BE2C (cell line): ENCODE results near the gene MARK3.

Source experiments
- DNase-seq: peaks from one replicate; pipeline ENCODE4 v3.0.0-alpha.2; 2020
- H3K27me3 ChIP-seq: fragments of 250-450 bp; sonication (Bioruptor Pico); 2 replicates; pipeline ENCODE4 v1.5.1; 2020; ENCODE audit warnings: mild to moderate bottlenecking
- H3K36me3 ChIP-seq: fragments of 250-450 bp; sonication (Bioruptor Pico); 2 replicates; pipeline ENCODE4 v1.5.1; 2020; ENCODE audit warnings: mild to moderate bottlenecking
- H3K4me1 ChIP-seq: fragments of 250-450 bp; sonication (Bioruptor Pico); 2 replicates; pipeline ENCODE4 v1.5.1; 2020
- H3K4me3 ChIP-seq: 2 replicates; pipeline ENCODE4 v1.5.1; 2011; ENCODE audit warnings: low read depth, low read length
- H3K9me3 ChIP-seq: fragments of 250-450 bp; sonication (Bioruptor Pico); 2 replicates; pipeline ENCODE4 v1.5.1; 2020
- TF ChIP-seq, protein P1 (sequence below): IDR thresholded peaks from 2 replicates; pipeline ENCODE4 v1.5.1; 2012; ENCODE audit warnings: mild to moderate bottlenecking, low read depth, low read length

MARK3 gene

DNA sequence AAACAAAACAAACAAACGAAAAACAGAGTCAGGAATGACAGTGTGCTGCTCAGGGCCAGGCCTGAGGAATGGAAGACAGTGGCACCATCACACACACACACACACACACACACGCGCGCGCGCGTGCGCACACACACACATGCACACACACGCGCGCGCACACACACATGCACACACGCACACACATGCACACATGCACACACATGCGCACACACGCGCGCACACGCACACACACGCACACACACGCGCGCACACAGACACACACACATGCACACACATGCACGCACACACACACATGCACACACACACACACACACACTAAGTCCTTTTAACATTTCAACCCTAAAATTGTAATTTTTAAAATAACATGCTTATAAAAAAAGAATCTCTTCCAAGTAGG, 13.2 kb upstream of the MARK3 start:
- Histone ChIP-seq H3K9me3 (no peaks in the 10 kb centered on the region), H3K4me3 (no peak overlapping the region), H3K4me1 (no peaks in the 10 kb centered on the region), H3K36me3 (no peaks in the 10 kb centered on the region), H3K27me3 (no peaks in the 10 kb centered on the region)
- no peak for DNase-seq
- TF ChIP-seq, protein P1, sequence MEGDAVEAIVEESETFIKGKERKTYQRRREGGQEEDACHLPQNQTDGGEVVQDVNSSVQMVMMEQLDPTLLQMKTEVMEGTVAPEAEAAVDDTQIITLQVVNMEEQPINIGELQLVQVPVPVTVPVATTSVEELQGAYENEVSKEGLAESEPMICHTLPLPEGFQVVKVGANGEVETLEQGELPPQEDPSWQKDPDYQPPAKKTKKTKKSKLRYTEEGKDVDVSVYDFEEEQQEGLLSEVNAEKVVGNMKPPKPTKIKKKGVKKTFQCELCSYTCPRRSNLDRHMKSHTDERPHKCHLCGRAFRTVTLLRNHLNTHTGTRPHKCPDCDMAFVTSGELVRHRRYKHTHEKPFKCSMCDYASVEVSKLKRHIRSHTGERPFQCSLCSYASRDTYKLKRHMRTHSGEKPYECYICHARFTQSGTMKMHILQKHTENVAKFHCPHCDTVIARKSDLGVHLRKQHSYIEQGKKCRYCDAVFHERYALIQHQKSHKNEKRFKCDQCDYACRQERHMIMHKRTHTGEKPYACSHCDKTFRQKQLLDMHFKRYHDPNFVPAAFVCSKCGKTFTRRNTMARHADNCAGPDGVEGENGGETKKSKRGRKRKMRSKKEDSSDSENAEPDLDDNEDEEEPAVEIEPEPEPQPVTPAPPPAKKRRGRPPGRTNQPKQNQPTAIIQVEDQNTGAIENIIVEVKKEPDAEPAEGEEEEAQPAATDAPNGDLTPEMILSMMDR, result no peak

DNA sequence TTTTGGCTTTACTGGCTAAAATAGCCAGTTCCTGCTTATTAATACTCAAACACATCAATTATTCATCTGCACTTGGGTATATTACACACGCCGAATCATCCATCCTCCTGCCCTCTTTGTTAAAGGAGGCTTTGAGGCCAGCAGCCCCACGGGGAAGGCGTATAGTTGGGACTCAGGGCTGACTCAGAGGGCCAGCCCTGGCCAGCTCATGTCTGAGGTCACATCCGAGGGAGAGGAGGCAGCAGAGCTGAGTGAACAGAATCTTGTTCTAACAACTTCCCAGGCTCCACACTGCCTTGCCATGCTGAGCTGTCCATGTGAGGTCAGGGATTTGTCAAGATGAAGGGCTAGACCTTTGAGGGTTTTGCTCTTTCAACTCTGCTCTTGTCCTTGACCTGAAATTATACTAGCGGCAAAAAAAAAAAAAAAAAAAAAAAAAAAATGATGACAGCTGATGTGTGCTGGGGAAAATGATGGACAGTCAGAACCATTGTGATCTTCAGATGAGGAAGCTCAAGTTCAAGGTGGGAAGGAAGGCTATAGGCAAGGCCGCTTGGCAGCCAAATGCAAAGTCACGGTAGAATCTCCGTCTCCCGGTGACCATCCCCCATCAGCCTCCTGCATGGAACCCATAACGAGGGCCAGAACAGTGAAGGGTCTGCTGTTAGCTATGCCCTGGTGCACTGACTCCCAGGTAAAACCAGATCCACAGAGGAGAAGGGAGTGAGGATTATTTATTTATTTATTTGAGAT, 12.5 kb upstream of the MARK3 start:
- Histone ChIP-seq H3K4me3 (no peak overlapping the region), H3K27me3 (no peaks in the 10 kb centered on the region), H3K4me1 (no peaks in the 10 kb centered on the region), H3K36me3 (no peaks in the 10 kb centered on the region), H3K9me3 (no peaks in the 10 kb centered on the region)
- TF ChIP-seq, protein P1, result no peak
- no peak for DNase-seq

DNA sequence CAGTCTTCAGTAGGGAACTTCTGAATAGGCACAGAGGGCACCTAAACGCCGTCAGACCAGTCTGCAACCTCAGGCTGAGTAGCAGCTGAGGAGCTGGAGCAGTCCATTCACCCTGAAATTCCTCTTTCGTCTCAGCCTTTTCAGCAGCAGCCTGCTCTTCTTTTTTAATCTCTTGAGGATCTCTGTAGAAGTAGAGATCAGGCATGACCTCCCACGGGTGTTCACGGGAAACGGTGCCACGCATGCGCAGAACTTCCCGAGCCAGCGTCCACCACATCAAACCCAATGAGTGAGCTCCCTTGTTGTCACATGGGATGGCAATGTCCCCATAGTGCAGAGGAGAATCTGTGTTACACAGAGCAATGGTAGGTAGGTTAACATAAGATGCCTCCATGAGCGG, 11.1 kb upstream of the MARK3 start:
- DNase-seq, result no peak
- Histone ChIP-seq H3K36me3 (no peaks in the 10 kb centered on the region), H3K27me3 (no peaks in the 10 kb centered on the region), H3K4me3 (no peak overlapping the region), H3K4me1 (no peaks in the 10 kb centered on the region), H3K9me3 (no peaks in the 10 kb centered on the region)
- TF ChIP-seq, protein P1, result no peak

DNA sequence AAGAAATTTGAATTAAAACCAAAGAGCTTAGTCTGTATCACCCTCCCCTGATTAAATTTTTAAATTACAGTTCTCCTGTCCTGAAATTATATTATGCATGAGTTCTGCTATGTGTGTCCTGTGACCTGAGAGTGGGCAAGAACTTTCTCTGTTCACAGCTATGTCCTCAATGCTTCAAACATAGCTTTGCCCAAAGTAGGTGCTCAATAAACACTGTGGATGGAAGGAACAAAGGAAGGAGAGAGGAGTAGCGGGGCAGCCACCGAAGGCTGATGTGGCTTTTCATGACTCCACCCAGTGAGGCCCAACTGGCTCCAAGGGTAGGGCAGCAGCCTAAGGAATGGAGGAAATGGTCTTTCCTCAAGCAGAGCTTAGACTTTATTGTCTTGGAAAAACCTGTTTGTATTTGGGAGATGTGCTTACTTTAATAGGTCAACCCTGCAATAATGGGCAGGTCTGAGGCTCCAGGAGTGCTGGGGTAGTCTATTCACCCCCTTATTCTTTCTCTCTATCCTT, 7.6 kb upstream of the MARK3 start:
- TF ChIP-seq, protein P1, result no peak
- H3K27me3 ChIP-seq, result no peaks in the 10 kb centered on the region
- no peaks in the 10 kb centered on the region for H3K36me3 ChIP-seq
- no peak overlapping the region for H3K4me3 ChIP-seq
- H3K4me1 ChIP-seq, result no peaks in the 10 kb centered on the region
- no peak for DNase-seq
- H3K9me3 ChIP-seq, result no peaks in the 10 kb centered on the region

DNA sequence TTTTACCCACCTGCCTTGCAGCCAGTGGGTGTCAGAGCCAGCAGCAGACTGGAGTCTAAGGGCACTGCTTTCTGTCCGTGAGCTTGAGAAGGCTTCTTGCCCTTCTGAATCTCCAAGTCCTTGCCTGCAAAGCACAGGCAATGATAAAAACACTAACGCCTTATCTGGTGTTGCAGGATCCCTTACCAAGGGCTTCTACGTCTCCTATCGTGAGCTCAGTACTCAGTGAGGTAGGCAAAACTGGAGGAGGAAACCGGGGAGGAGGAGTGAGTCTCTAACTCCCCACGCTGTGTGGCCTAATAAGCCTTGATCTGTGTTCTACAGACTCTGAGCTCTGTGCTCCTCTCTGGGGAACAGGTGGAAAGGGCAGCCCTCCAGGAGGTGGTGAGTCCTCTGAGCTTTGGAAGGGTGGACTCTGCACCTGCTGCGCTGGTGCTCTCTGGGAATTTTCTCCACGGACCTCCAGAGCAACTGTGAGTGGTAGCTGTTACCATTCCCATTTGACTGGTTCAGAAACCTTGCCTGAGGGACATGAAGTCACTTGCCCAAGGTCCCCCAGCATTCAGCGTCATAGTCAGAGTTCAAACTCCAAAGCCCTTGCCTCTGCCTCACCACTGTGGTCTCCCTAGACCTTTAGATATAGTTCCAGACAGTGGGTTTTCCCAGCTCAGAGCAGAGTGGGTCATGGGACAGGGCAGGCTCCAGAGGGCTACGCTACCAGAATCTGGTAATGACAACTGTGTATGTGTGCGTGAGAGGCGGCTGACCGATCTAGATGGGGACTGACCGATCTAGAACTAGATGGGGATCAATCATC, 7.0 kb upstream of the MARK3 start:
- TF ChIP-seq, protein P1, result no peak
- no peak for DNase-seq
- H3K36me3 ChIP-seq, result no peaks in the 10 kb centered on the region
- no peaks in the 10 kb centered on the region for H3K27me3 ChIP-seq
- no peaks in the 10 kb centered on the region for H3K4me1 ChIP-seq
- H3K9me3 ChIP-seq, result no peaks in the 10 kb centered on the region
- no peak overlapping the region for H3K4me3 ChIP-seq
